Lower leg skin (tissue), 3 donors: ENCODE results near the gene DDX55.

Source experiments
- CTCF ChIP-seq, 3 donors: fragments of 450-650 bp; IDR thresholded peaks; one replicate each; pipeline ENCODE4 v1.5.1; 2016; ENCODE audit warnings: antibody characterized with exemption in 3 of 3, mild to moderate bottlenecking in 3 of 3, moderate library complexity in 2 of 3
- POLR2A ChIP-seq, 2 donors: fragments of 450-650 bp; IDR thresholded peaks; one replicate each; pipeline ENCODE4 v1.6.1; 2016 to 2017; ENCODE audit warnings: antibody characterized with exemption in 2 of 2, mild to moderate bottlenecking in 1 of 2, moderate library complexity in 1 of 2

DNA sequence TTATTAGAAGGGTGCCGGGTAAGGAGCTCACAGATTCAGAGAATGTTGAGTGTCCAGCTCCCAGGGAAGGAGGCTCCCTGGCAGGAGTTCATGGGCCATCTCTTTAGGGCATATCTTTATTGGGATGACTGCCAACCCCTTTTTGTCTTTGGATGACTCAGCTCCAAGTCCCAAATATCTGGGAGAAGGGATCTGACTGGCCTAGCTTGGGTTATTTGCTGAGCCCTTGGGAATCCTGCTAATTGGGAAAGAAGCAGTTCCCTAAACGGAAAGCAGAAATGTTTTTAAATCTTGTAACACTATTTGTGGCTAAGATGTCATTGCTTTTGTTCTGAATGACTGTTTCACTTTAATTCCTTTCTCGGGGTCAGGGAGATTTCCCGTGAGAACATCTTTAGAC, 12.6 kb downstream of the DDX55 start:
- TF ChIP-seq CTCF (IDR thresholded peaks at IDR 0.05) (no peak), POLR2A (IDR thresholded peaks at IDR 0.05) (no peak)
